H1 (cell line): Measurements from ENCODE around the gene SCARB1. TPM values are rescaled to one million over a fixed set of nuclear protein-coding genes. Genes with fewer than 3 reads are reported as not detected.

ENCODE experiments used
- CTCF ChIA-PET: fragments of 300-600 bp; sonication (Branson Sonifier 250); formaldehyde crosslinking; loops from one replicate; lab custom pipeline; 2021; ENCODE audit not compliant: partially characterized antibody; lab: Charles Lee
- POLR2A ChIA-PET: fragments of 300-600 bp; sonication (Branson Sonifier 250); formaldehyde crosslinking; loops from one replicate; lab custom pipeline; 2021; ENCODE audit warnings: inconsistent platforms; ENCODE audit not compliant: partially characterized antibody; lab: Charles Lee
- DNase-seq, 2 experiments: peaks; one replicate each; pipeline versions ENCODE4 v3.0.0 to v3.0.0-alpha.2; 2010 to 2022; ENCODE audit warnings: low spot score in 2 of 2, low read depth in 1 of 2, mixed read lengths in 1 of 2
- FAIRE-seq: peaks from 2 replicates; lab custom pipeline; 2011; peaks lifted over from hg19 to GRCh38; lab: Jason Lieb, UNC
- H2AFZ ChIP-seq: 2 replicates; pipeline ENCODE4 v1.8.1; 2012; ENCODE audit warnings: low read length, inconsistent platforms
- H2AK5ac ChIP-seq: 2 replicates; pipeline ENCODE4 v1.6.1; 2013; ENCODE audit warnings: low read depth, low read length
- H2BK120ac ChIP-seq: replicated peaks from 2 replicates; pipeline ENCODE3; 2013; ENCODE audit warnings: low read depth, low read length, inconsistent platforms
- H2BK12ac ChIP-seq: 2 replicates; pipeline ENCODE4 v1.6.1; 2013; ENCODE audit warnings: low read depth, low read length
- H2BK15ac ChIP-seq: 2 replicates; pipeline ENCODE4 v1.6.1; 2013; ENCODE audit warnings: low read length
- H2BK20ac ChIP-seq: 2 replicates; pipeline ENCODE4 v1.6.1; 2013; ENCODE audit warnings: low read length
- H2BK5ac ChIP-seq: 2 replicates; pipeline ENCODE4 v1.6.1; 2013; ENCODE audit warnings: low read depth, low read length
- H3K14ac ChIP-seq: 2 replicates; pipeline ENCODE4 v1.6.1; 2013; ENCODE audit warnings: inconsistent platforms; ENCODE audit not compliant: insufficient read length
- H3K18ac ChIP-seq: 2 replicates; pipeline ENCODE4 v1.6.1; 2013; ENCODE audit warnings: low read length; ENCODE audit errors: extremely low read depth
- H3K23ac ChIP-seq: 2 replicates; pipeline ENCODE4 v1.6.1; 2013; ENCODE audit warnings: inconsistent platforms; ENCODE audit not compliant: insufficient read length
- H3K23me2 ChIP-seq: 2 replicates; pipeline ENCODE4 v1.6.1; 2013; ENCODE audit warnings: low read depth, low read length
- H3K27ac ChIP-seq: 2 replicates; pipeline ENCODE4 v1.6.1; 2011; ENCODE audit warnings: low read depth, low read length, inconsistent platforms
- H3K27me3 ChIP-seq, 4 experiments: replicated peaks in 1 of 4; 1 replicate in 1 of 4; 2 replicates in 3 of 4; pipeline versions ENCODE4 v1.6.1 to v1.8.1; 2011 to 2013; ENCODE audit warnings: low read length in 3 of 4, mild to moderate bottlenecking in 3 of 4, inconsistent platforms in 2 of 4, mixed read lengths in 2 of 4, moderate library complexity in 1 of 4; ENCODE audit not compliant: control insufficient read depth in 3 of 4, insufficient read depth in 3 of 4; ENCODE audit errors: extremely low read depth in 1 of 4
- H3K36me3 ChIP-seq, 4 experiments: 2 replicates each; pipeline versions ENCODE4 v1.6.1 to v1.8.1; 2011 to 2013; ENCODE audit warnings: mild to moderate bottlenecking in 4 of 4, low read length in 3 of 4, moderate library complexity in 2 of 4, control low read depth in 1 of 4, inconsistent platforms in 1 of 4; ENCODE audit not compliant: insufficient read depth in 4 of 4, control insufficient read depth in 2 of 4
- H3K4ac ChIP-seq: replicated peaks from 2 replicates; pipeline ENCODE3; 2013; ENCODE audit warnings: low read length, low read depth, mixed read lengths, inconsistent platforms; ENCODE audit not compliant: insufficient read length
- H3K4me1 ChIP-seq, 4 experiments: replicated peaks in 1 of 4; 1 replicate in 1 of 4; 2 replicates in 3 of 4; pipeline versions ENCODE4 v1.6.1 to v1.8.1; 2011 to 2013; ENCODE audit warnings: low read length in 3 of 4, inconsistent platforms in 2 of 4, mixed read lengths in 1 of 4; ENCODE audit not compliant: insufficient read depth in 4 of 4, control insufficient read depth in 3 of 4
- H3K4me2 ChIP-seq, 2 experiments: 2 replicates each; pipeline versions ENCODE4 v1.6.1 to v1.8.1; 2011 to 2013; ENCODE audit warnings: low read depth in 2 of 2, low read length in 2 of 2, control low read depth in 1 of 2, inconsistent platforms in 1 of 2, mild to moderate bottlenecking in 1 of 2; ENCODE audit not compliant: insufficient read depth in 1 of 2
- H3K4me3 ChIP-seq, 4 experiments: fragments of 200-600, 300-600 bp in 1 of 4; sonication (generic), shearing (Covaris generic), sonication (Bioruptor Twin) in 1 of 4; 2 replicates each; pipeline versions ENCODE4 v1.5.1 to v1.8.1; 2011 to 2016; ENCODE audit warnings: low read length in 4 of 4, low read depth in 3 of 4, control low read depth in 2 of 4, inconsistent platforms in 2 of 4, mild to moderate bottlenecking in 2 of 4, mixed read lengths in 1 of 4, moderate library complexity in 1 of 4; ENCODE audit not compliant: insufficient read depth in 2 of 4; ENCODE audit errors: extremely low read depth in 1 of 4
- H3K56ac ChIP-seq: replicated peaks from 2 replicates; pipeline ENCODE3; 2013; ENCODE audit warnings: low read depth, mild to moderate bottlenecking, mixed read lengths, low read length, inconsistent platforms; ENCODE audit not compliant: insufficient read length
- H3K79me1 ChIP-seq: 2 replicates; pipeline ENCODE4 v1.6.1; 2013; ENCODE audit warnings: low read depth, low read length, control low read depth
- H3K79me2 ChIP-seq, 2 experiments: 2 replicates each; pipeline versions ENCODE4 v1.6.1 to v1.8.1; 2012 to 2013; ENCODE audit warnings: low read length in 2 of 2, mild to moderate bottlenecking in 2 of 2, inconsistent platforms in 1 of 2; ENCODE audit not compliant: insufficient read depth in 2 of 2, control insufficient read depth in 1 of 2
- H3K9ac ChIP-seq, 4 experiments: replicated peaks in 1 of 4; 1 replicate in 1 of 4; 2 replicates in 3 of 4; pipeline versions ENCODE4 v1.6.1 to v1.8.1; 2011 to 2013; ENCODE audit warnings: low read depth in 3 of 4, low read length in 3 of 4, control low read depth in 2 of 4, mild to moderate bottlenecking in 2 of 4, moderate library complexity in 2 of 4, inconsistent platforms in 1 of 4; ENCODE audit errors: extremely low read depth in 1 of 4
- H3K9me3 ChIP-seq, 2 experiments: 2 replicates each; pipeline versions ENCODE4 v1.6.1 to v1.8.1; 2012 to 2013; ENCODE audit warnings: mild to moderate bottlenecking in 2 of 2, moderate library complexity in 2 of 2, control low read depth in 1 of 2, inconsistent platforms in 1 of 2, low read depth in 1 of 2, low read length in 1 of 2, mixed read lengths in 1 of 2; ENCODE audit not compliant: insufficient read depth in 2 of 2
- H4K20me1 ChIP-seq, 2 experiments: replicated peaks in 1 of 2; 2 replicates each; pipeline versions ENCODE3 to v1.8.1; 2011 to 2013; ENCODE audit warnings: inconsistent platforms in 2 of 2, low read length in 2 of 2, mild to moderate bottlenecking in 1 of 2; ENCODE audit not compliant: insufficient read depth in 2 of 2, control insufficient read depth in 1 of 2
- H4K5ac ChIP-seq: 2 replicates; pipeline ENCODE4 v1.6.1; 2013; ENCODE audit warnings: low read length, low read depth, mixed read lengths, inconsistent platforms; ENCODE audit not compliant: insufficient read length
- H4K8ac ChIP-seq: 2 replicates; pipeline ENCODE4 v1.8.0; 2013; ENCODE audit warnings: mild to moderate bottlenecking, moderate library complexity, low read length, inconsistent platforms; ENCODE audit not compliant: insufficient read depth; ENCODE audit errors: extremely low read depth
- H4K91ac ChIP-seq: replicated peaks from 2 replicates; pipeline ENCODE3; 2013; ENCODE audit warnings: low read length, mixed read lengths, inconsistent platforms; ENCODE audit not compliant: insufficient read length
- BCL11A ChIP-seq, 2 experiments: IDR thresholded peaks; one replicate each; pipeline ENCODE4 v1.6.1; 2011; ENCODE audit warnings: low read depth in 2 of 2, low read length in 2 of 2, mild to moderate bottlenecking in 2 of 2
- EP300 ChIP-seq, 2 experiments: IDR thresholded peaks; 1 replicate in 1 of 2; 2 replicates in 1 of 2; pipeline ENCODE4 v1.6.1; 2011 to 2012; ENCODE audit warnings: low read depth in 2 of 2, low read length in 2 of 2, mild to moderate bottlenecking in 2 of 2, borderline replicate concordance in 1 of 2, inconsistent platforms in 1 of 2, moderate library complexity in 1 of 2
- GABPA ChIP-seq: IDR thresholded peaks from 2 replicates; pipeline ENCODE4 v1.6.1; 2011; ENCODE audit warnings: mild to moderate bottlenecking, low read length, moderate library complexity, borderline replicate concordance; ENCODE audit not compliant: insufficient read depth
- JUND ChIP-seq: IDR thresholded peaks from 2 replicates; pipeline ENCODE4 v1.6.1; 2011; ENCODE audit warnings: mild to moderate bottlenecking, improper control_type of control experiment, low read length
- KDM1A ChIP-seq: fragments of 200-600, 300-600 bp; sonication (generic); IDR thresholded peaks from 2 replicates; pipeline ENCODE4 v1.7.1; 2016; ENCODE audit warnings: mild to moderate bottlenecking, low read length, borderline replicate concordance
- RAD21 ChIP-seq, 2 experiments: IDR thresholded peaks in 1 of 2; conservative IDR thresholded peaks in 1 of 2; 2 replicates each; pipeline ENCODE4 v1.6.1; 2011; ENCODE audit warnings: low read depth in 2 of 2, low read length in 2 of 2, improper control_type of control experiment in 1 of 2, inconsistent platforms in 1 of 2, mild to moderate bottlenecking in 1 of 2, moderate library complexity in 1 of 2
- SIRT6 ChIP-seq: IDR thresholded peaks from one replicate; pipeline ENCODE4 v1.7.1; 2012; ENCODE audit warnings: low read length, inconsistent platforms
- WGBS, 2 experiments: shearing (Covaris generic) in 1 of 2; methylation state at CpG; one replicate each; pipeline versions ENCODE4 v1.1.6 to v1.1.7; 2013 to 2015; ENCODE audit warnings: low lambda C conversion rate in 2 of 2, mixed read lengths in 2 of 2, inconsistent platforms in 1 of 2, low coverage in 1 of 2, missing lambda C conversion rate in 1 of 2; ENCODE audit not compliant: insufficient replicate concordance in 2 of 2, insufficient coverage in 1 of 2, insufficient read length in 1 of 2; ENCODE audit errors: extremely low coverage in 1 of 2, missing lambda C conversion rate in 1 of 2; 5-methylcytosine and 5-hydroxymethylcytosine counted together
- polyA plus RNA-seq, 7 experiments: library from polyadenylated mRNA; depleted of rRNA in 3 of 7; stranded (reverse) in 5 of 7; unstranded in 2 of 7; fragments of >200 nt in 5 of 7; fragments of 200-250 nt in 2 of 7; gene quantifications; 1 replicate in 5 of 7; 2 replicates in 1 of 7; 4 replicates in 1 of 7; pipeline versions ENCODE4 v1.2.1 to v1.2.3, GENCODE V29; 2011 to 2013; ENCODE audit warnings: missing spikeins in 2 of 7, mixed read lengths in 2 of 7
- total RNA-seq: library from RNA; stranded (reverse); fragmentation: NEBNext Ultra II Directional; extraction: Animal tissue kit (Norgen Biotek cat#: 25700); gene quantifications from 2 replicates; pipeline ENCODE4 v1.2.1, GENCODE V29; 2021
- TF ChIP-seq, protein P1 (sequence below), 3 experiments: IDR thresholded peaks; 1 replicate in 2 of 3; 2 replicates in 1 of 3; pipeline versions ENCODE4 v1.5.1 to v1.6.1; 2011; ENCODE audit warnings: low read length in 3 of 3, mild to moderate bottlenecking in 3 of 3, inconsistent platforms in 2 of 3, low read depth in 1 of 3, moderate library complexity in 1 of 3; ENCODE audit not compliant: insufficient read depth in 1 of 3; ENCODE audit errors: control extremely low read depth in 1 of 3

SCARB1 gene
- total and polyA plus RNA-seq, 2 of the 8 experiments (the other 6 are each of a cell fraction or from before 2014, with no cell fraction given): 45.3 to 57.1 TPM

DNA sequence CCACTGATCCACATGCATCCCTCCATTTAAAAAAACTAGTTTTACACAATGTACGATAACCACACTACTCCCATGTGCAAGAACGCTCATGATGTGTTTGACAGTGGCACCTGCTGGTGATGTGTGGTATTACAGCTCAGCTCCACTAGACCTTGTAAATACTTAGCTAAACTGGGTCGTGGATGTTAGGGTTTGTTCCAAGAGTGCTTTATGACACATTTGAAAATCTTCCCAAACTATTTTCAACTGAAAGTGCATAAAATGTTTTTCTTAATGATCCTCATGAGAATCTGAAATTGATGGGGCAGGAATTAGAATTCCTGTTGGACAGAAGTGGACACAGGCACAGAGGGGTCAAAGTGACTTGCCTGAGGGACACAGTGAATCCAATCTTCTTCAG lies 99.2 kb downstream of the SCARB1 start:
- no peak for TF ChIP-seq GABPA
- TF ChIP-seq RAD21 (IDR thresholded peaks at IDR 0.05 in 1 of 2, conservative IDR thresholded peaks at IDR 0.05 in 1 of 2; ENCODE audit: low read depth in 2 of 2, low read length in 2 of 2): peak; percentile 58 to 65
- no peak for TF ChIP-seq JUND
- TF ChIP-seq KDM1A: peak; percentile 66; the same call in 1 of the 2 replicates
- TF ChIP-seq SIRT6: no peak
- no peak for TF ChIP-seq EP300 (IDR thresholded peaks at IDR 0.05; ENCODE audit: borderline replicate concordance in 1 of 2, low read depth in 2 of 2, low read length in 2 of 2)
- TF ChIP-seq, protein P1, sequence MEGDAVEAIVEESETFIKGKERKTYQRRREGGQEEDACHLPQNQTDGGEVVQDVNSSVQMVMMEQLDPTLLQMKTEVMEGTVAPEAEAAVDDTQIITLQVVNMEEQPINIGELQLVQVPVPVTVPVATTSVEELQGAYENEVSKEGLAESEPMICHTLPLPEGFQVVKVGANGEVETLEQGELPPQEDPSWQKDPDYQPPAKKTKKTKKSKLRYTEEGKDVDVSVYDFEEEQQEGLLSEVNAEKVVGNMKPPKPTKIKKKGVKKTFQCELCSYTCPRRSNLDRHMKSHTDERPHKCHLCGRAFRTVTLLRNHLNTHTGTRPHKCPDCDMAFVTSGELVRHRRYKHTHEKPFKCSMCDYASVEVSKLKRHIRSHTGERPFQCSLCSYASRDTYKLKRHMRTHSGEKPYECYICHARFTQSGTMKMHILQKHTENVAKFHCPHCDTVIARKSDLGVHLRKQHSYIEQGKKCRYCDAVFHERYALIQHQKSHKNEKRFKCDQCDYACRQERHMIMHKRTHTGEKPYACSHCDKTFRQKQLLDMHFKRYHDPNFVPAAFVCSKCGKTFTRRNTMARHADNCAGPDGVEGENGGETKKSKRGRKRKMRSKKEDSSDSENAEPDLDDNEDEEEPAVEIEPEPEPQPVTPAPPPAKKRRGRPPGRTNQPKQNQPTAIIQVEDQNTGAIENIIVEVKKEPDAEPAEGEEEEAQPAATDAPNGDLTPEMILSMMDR (IDR thresholded peaks at IDR 0.05; ENCODE audit: control extremely low read depth in 1 of 3, insufficient read depth in 1 of 3, low read depth in 1 of 3, low read length in 3 of 3): peak; percentile 30 to 80 (median 51)
- no peak for TF ChIP-seq BCL11A (IDR thresholded peaks at IDR 0.05; ENCODE audit: low read depth in 2 of 2, low read length in 2 of 2)
- TF ChIP-seq, all 59 proteins: peak for 3
- Histone ChIP-seq H2BK5ac (no peak overlapping the region), H3K56ac (no peak overlapping the region), H2BK20ac (no peak overlapping the region), H3K23me2 (no peaks in the 10 kb centered on the region), H3K9ac (no peak overlapping the region), H4K20me1 (no peaks in the 10 kb centered on the region), H3K18ac (no peak overlapping the region), H4K8ac (no peak overlapping the region), H3K27ac (no peak overlapping the region), H4K91ac (no peak overlapping the region), H4K5ac (no peak overlapping the region), H3K79me2 (no peaks in the 10 kb centered on the region), H3K14ac (no peak overlapping the region), H2BK15ac (no peak overlapping the region), H3K4me1 (no peaks in the 10 kb centered on the region; a peak in 3 of 7 replicates), H2AK5ac (no peak overlapping the region), H3K4ac (no peak overlapping the region), H2BK120ac (no peak overlapping the region), H3K23ac (no peak overlapping the region), H3K27me3 (no peaks in the 10 kb centered on the region), H2AFZ (no peak overlapping the region), H3K4me3 (no peak overlapping the region), H3K79me1 (no peaks in the 10 kb centered on the region; the same call in 1 of the 2 replicates), H2BK12ac (no peak overlapping the region), H3K4me2 (no peak overlapping the region), H3K36me3 (no peaks in the 10 kb centered on the region), H3K9me3 (peaks cover 8 to 17% of the 10 kb centered on the region in 2 experiments; a peak in 3 of 4 replicates)
- FAIRE-seq: peak; percentile 32
- ChIA-PET POLR2A (interaction anchor here (0.8 to 1.0 kb wide), 2 partner anchors 9 to 14 kb away, joined by 3 read pairs; no protein-coding TSS in a partner anchor), CTCF (interaction anchor here (0.6 to 9.3 kb wide), 42 partner anchors 9 to 728 kb away, joined by 3 to 159 read pairs (median 4); no protein-coding TSS in a partner anchor)
- peak in 1 of 2 experiments; percentile 71 for DNase-seq
- 83% methylated on average over 3 of the region's 3 CpGs; no CpG with 5 or more reads in 1 of the 2 experiments for WGBS, 2 experiments
